Measurements from ENCODE around the gene OPA3. TPM values are rescaled to one million over a fixed set of nuclear protein-coding genes. Genes with fewer than 3 reads are reported as not detected.

Gene OPA3
- total RNA-seq, 1 donor from 2014 or later, result 13.0 TPM

DNA sequence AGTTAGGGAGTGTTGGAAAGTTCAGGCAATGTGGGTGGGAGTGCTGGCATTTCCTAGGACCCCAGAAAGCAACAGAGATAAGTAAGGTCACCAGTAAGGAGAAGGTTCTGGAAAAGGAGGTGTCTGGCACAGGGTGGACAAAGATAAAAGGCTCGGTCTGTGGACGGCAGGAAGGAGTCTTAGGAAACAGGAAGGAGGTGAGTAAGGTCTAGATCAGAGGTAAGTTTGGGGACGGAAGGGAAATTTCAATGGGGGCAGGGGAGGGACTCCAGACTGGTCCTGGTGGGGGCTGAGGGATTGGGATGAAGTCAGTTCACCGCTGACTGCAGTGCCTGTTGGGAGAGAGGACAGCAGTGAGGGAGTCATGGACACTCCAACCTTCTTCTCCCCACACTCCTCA, 7.8 kb upstream of the OPA3 start:
- Histone ChIP-seq H3K9me3 (no peaks in the 10 kb centered on the region), H3K4me3 (no peak overlapping the region), H3K36me3 (peaks cover 8% of the 10 kb centered on the region), H3K4me1 (no peaks in the 10 kb centered on the region), H3K27me3 (peaks cover 21% of the 10 kb centered on the region), H3K27ac (no peak overlapping the region)
- ATAC-seq (peak; percentile 21), DNase-seq (no peak)
- TF ChIP-seq, protein P1, sequence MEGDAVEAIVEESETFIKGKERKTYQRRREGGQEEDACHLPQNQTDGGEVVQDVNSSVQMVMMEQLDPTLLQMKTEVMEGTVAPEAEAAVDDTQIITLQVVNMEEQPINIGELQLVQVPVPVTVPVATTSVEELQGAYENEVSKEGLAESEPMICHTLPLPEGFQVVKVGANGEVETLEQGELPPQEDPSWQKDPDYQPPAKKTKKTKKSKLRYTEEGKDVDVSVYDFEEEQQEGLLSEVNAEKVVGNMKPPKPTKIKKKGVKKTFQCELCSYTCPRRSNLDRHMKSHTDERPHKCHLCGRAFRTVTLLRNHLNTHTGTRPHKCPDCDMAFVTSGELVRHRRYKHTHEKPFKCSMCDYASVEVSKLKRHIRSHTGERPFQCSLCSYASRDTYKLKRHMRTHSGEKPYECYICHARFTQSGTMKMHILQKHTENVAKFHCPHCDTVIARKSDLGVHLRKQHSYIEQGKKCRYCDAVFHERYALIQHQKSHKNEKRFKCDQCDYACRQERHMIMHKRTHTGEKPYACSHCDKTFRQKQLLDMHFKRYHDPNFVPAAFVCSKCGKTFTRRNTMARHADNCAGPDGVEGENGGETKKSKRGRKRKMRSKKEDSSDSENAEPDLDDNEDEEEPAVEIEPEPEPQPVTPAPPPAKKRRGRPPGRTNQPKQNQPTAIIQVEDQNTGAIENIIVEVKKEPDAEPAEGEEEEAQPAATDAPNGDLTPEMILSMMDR (IDR thresholded peaks at IDR 0.05), result no peak
- intact Hi-C loops (cut with DNase I), result no loop called here

DNA sequence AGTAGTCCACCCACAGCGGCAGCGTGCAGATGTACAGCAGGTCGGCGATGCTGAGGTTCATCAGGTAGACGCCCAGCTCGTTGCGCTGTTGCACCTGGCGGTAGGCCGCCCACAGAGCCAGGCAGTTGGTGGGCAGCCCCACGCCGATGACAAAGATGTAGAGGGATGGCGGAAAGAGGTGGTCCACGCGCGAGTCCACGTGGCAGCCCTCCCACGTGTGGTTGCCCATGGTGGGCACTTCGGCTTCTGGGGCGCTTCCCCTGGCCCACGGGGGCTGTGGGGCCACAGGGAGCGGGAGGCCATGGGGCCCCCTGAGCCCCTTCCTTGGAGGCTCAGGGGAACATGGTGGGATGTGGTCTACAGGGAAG, 7.0 kb upstream of the OPA3 start:
- H3K36me3 ChIP-seq, result peaks cover 8% of the 10 kb centered on the region
- DNase-seq, result no peak
- no peaks in the 10 kb centered on the region for H3K9me3 ChIP-seq
- H3K4me1 ChIP-seq, result no peaks in the 10 kb centered on the region
- peak; percentile 5 for ATAC-seq
- H3K27me3 ChIP-seq, result peaks cover 20% of the 10 kb centered on the region
- no peak overlapping the region for H3K4me3 ChIP-seq
- intact Hi-C loops (cut with DNase I), result no loop called here
- TF ChIP-seq, protein P1 (IDR thresholded peaks at IDR 0.05), result no peak
- no peak overlapping the region for H3K27ac ChIP-seq

DNA sequence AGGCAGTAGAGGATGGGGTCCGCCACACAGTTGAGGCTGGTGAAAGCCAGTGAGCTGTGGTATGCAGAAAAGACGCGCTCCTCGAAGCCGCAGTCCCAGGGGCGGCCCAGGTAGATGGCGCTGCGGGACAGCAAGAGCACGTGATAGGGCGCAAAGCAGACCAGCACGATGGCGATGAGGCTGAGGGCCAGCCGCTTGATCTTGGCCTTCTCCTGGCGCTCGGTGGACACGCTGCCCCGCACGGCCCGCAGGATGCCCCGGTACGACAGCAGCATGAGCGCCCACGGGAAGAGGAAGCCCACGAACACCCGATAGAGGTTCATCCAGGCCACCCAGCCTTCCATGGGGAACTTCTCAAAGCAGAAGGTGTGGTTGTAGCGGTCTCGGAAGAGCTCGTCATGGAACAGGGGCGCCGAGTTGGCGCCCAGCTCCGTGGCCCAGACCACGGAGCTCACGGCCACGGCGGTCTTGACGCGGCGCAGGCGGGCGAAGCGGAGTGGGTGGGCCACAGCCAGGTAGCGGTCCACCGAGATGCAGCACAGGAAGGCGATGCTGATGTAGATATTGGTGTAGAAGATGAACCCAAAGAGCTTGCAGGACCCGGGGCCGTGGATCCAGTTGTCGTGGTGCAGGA, 6.5 kb upstream of the OPA3 start:
- Histone ChIP-seq H3K4me3 (no peak overlapping the region), H3K27ac (no peak overlapping the region), H3K9me3 (no peaks in the 10 kb centered on the region), H3K27me3 (peaks cover 20% of the 10 kb centered on the region), H3K4me1 (no peaks in the 10 kb centered on the region), H3K36me3 (peaks cover 8% of the 10 kb centered on the region)
- intact Hi-C loops (cut with DNase I), result no loop called here
- TF ChIP-seq, protein P1 (IDR thresholded peaks at IDR 0.05), result peak; percentile 32
- ATAC-seq (peak; percentile 81), DNase-seq (peak; percentile 75)

DNA sequence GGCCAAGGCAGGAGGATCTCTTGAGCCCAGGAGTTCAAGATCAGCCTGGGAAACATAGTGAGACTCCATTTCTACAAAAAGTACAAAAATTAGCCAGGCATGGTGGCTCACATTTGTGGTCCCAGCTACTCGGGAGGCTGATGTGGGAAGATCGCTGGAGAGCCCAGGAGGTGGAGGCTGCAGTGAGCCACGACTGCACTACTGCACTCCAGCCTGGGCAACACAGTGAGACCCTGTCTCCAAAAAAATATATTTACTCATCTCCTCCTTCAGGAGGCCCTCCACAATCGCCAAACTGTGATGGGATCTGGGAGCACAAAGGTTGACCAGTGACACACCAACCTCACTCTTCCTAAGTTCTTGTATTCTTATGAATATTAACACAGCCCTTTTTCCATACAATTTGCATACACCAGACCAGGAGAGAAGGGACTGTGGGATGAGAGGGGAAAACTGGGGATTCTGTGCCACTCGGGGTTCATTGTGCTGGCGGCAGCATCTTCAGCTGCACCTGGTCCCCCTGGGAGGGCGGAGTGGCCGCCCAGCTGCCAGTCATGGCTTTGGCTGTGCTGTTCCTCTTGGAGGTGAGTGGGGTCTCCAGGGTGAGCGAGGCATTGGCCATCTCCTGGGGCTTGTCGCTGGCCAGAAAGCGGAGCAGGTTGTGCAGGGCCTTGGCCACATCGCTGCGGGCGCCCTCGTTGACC, 5.8 kb upstream of the OPA3 start:
- TF ChIP-seq, protein P1 (IDR thresholded peaks at IDR 0.05), result no peak
- intact Hi-C loops (cut with DNase I), result no loop called here
- ATAC-seq, result no peak

DNA sequence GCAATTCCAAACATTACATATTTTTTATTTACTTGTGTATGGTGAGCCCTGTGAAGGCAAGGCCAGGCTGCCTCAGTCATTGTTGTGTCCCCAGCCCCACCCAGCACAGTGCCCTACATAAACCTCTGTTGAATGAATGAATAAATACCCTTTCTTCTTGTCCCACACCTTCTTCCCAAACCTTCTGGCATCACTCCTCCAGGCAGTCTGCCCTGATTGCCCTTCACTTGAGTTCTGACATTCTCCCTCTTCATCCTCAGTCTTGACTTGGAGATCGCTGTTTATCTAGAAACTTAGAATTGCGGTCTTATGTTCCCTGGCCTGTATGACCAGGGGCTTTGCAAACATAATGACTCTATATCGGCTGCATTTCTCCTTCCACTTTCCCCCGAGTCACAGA, 5.2 kb upstream of the OPA3 start:
- H3K4me3 ChIP-seq, result no peak overlapping the region
- TF ChIP-seq, protein P1 (IDR thresholded peaks at IDR 0.05), result no peak
- DNase-seq, result no peak
- ATAC-seq, result no peak
- no peaks in the 10 kb centered on the region for H3K9me3 ChIP-seq
- H3K27me3 ChIP-seq, result peaks cover 12% of the 10 kb centered on the region
- peaks cover 5% of the 10 kb centered on the region for H3K4me1 ChIP-seq
- intact Hi-C loops (cut with DNase I), result no loop called here
- no peak overlapping the region for H3K27ac ChIP-seq
- H3K36me3 ChIP-seq, result peaks cover 8% of the 10 kb centered on the region

More for the DNA sequence above, 5.8 kb upstream of the OPA3 start:
- H3K27me3 ChIP-seq, result peaks cover 14% of the 10 kb centered on the region
- peaks cover 8% of the 10 kb centered on the region for H3K36me3 ChIP-seq
- no peak overlapping the region for H3K27ac ChIP-seq
- no peak for DNase-seq
- no peaks in the 10 kb centered on the region for H3K9me3 ChIP-seq
- no peak overlapping the region for H3K4me3 ChIP-seq
- peaks cover 1% of the 10 kb centered on the region for H3K4me1 ChIP-seq

All from upper lobe of right lung (tissue), 1 donor.